Suprapubic skin (tissue), 4 donors: Measurements from ENCODE around the gene ZNF681. TPM values are rescaled to one million over a fixed set of nuclear protein-coding genes. Genes with fewer than 3 reads are reported as not detected.

Experiments used
- total RNA-seq, 4 donors: library from RNA; depleted of rRNA; stranded (reverse); fragments of >200 nt; gene quantifications; one replicate each; pipeline ENCODE4 v1.1.0, GENCODE V29; 2016

The ZNF681 gene
- total RNA-seq, 4 donors from 2014 or later = 2.5 to 5.9 (median 2.7) TPM

Other genes with a start within 250 kb of the ZNF681 start
- gene ZNF675, start 71.7 kb downstream of the ZNF681 start, total RNA-seq = 10 to 100 TPM; 19.8 to 28.9 (median 27.0) TPM
- gene ZNF726, start 156.0 kb upstream of the ZNF681 start, total RNA-seq = 10 to 100 TPM in 2 of 4 donors, 1 to 10 TPM in 2; 6.0 to 13.4 (median 9.8) TPM